H9 (cell line): Measurements from ENCODE around the gene PROCR. TPM values are rescaled to one million over a fixed set of nuclear protein-coding genes. Genes with fewer than 3 reads are reported as not detected.

Source experiments
- DNase-seq: peaks from one replicate; pipeline ENCODE4 v3.0.0-alpha.2; 2017
- H2AFZ ChIP-seq: one replicate; pipeline ENCODE4 v1.6.1; 2013; ENCODE audit warnings: mild to moderate bottlenecking, low read length, control low read depth, moderate library complexity
- H2AK5ac ChIP-seq: 2 replicates; pipeline ENCODE4 v1.6.1; 2013; ENCODE audit warnings: low read length, control low read depth, mixed read lengths; ENCODE audit not compliant: insufficient read length
- H2BK120ac ChIP-seq: one replicate; pipeline ENCODE4 v1.6.1; 2013; ENCODE audit warnings: low read depth, mild to moderate bottlenecking, low read length, control low read depth, inconsistent platforms; ENCODE audit not compliant: poor library complexity, severe bottlenecking
- H2BK12ac ChIP-seq: 2 replicates; pipeline ENCODE4 v1.6.1; 2013; ENCODE audit warnings: low read length, control low read depth, mixed read lengths, low read depth; ENCODE audit not compliant: insufficient read length
- H2BK15ac ChIP-seq: 2 replicates; pipeline ENCODE4 v1.6.1; 2013; ENCODE audit warnings: low read depth, low read length, control low read depth
- H2BK20ac ChIP-seq: one replicate; pipeline ENCODE4 v1.6.1; 2013; ENCODE audit warnings: low read depth, mild to moderate bottlenecking, low read length, control low read depth, inconsistent platforms; ENCODE audit not compliant: poor library complexity, severe bottlenecking
- H2BK5ac ChIP-seq: 2 replicates; pipeline ENCODE4 v1.6.1; 2013; ENCODE audit warnings: low read length, control low read depth, mixed read lengths; ENCODE audit not compliant: insufficient read length
- H3K14ac ChIP-seq: 2 replicates; pipeline ENCODE4 v1.6.1; 2013; ENCODE audit warnings: low read length, control low read depth; ENCODE audit not compliant: insufficient read depth
- H3K18ac ChIP-seq: 2 replicates; pipeline ENCODE4 v1.6.1; 2013; ENCODE audit warnings: low read depth, mild to moderate bottlenecking, mixed read lengths, low read length, control low read depth; ENCODE audit not compliant: insufficient read length
- H3K23ac ChIP-seq: 2 replicates; pipeline ENCODE4 v1.6.1; 2013; ENCODE audit warnings: low read length, control low read depth, mixed read lengths, low read depth; ENCODE audit not compliant: insufficient read length
- H3K23me2 ChIP-seq: 2 replicates; pipeline ENCODE4 v1.6.1; 2013; ENCODE audit warnings: low read depth, mild to moderate bottlenecking, mixed read lengths, low read length, control low read depth; ENCODE audit not compliant: insufficient read length, poor library complexity, severe bottlenecking
- H3K27ac ChIP-seq: 2 replicates; pipeline ENCODE4 v1.5.1; 2013; ENCODE audit warnings: low read length, control low read depth, mixed read lengths, low read depth; ENCODE audit not compliant: insufficient read length
- H3K27me3 ChIP-seq: 2 replicates; pipeline ENCODE4 v1.6.1; 2013; ENCODE audit warnings: low read length, control low read depth, inconsistent platforms; ENCODE audit not compliant: insufficient read depth
- H3K4ac ChIP-seq: 2 replicates; pipeline ENCODE4 v1.6.1; 2013; ENCODE audit warnings: low read depth, mild to moderate bottlenecking, control low read depth, inconsistent platforms, low read length, moderate library complexity
- H3K4me1 ChIP-seq: 2 replicates; pipeline ENCODE4 v1.6.1; 2013; ENCODE audit warnings: low read length, control low read depth, inconsistent platforms; ENCODE audit not compliant: insufficient read depth
- H3K4me2 ChIP-seq: 2 replicates; pipeline ENCODE4 v1.6.1; 2013; ENCODE audit warnings: low read length, control low read depth, mixed read lengths; ENCODE audit not compliant: insufficient read length, insufficient read depth
- H3K56ac ChIP-seq: 2 replicates; pipeline ENCODE4 v1.6.1; 2013; ENCODE audit warnings: low read depth, mild to moderate bottlenecking, mixed read lengths, low read length, control low read depth; ENCODE audit not compliant: insufficient read length
- H3K79me1 ChIP-seq: 2 replicates; pipeline ENCODE4 v1.6.1; 2013; ENCODE audit warnings: low read depth, mild to moderate bottlenecking, moderate library complexity, low read length, control low read depth, inconsistent platforms; ENCODE audit not compliant: insufficient read depth, poor library complexity, severe bottlenecking
- H3K79me2 ChIP-seq: 2 replicates; pipeline ENCODE4 v1.6.1; 2013; ENCODE audit warnings: low read length, control low read depth, inconsistent platforms; ENCODE audit not compliant: insufficient read depth
- H3K9ac ChIP-seq: 2 replicates; pipeline ENCODE4 v1.6.1; 2013; ENCODE audit warnings: low read length, control low read depth, mixed read lengths; ENCODE audit not compliant: insufficient read length; ENCODE audit errors: extremely low read depth
- H3K9me3 ChIP-seq: one replicate; pipeline ENCODE4 v1.6.1; 2013; ENCODE audit warnings: low read depth, low read length, inconsistent platforms; ENCODE audit not compliant: control insufficient read depth
- H3T11ph ChIP-seq: one replicate; pipeline ENCODE4 v1.6.1; 2013; ENCODE audit warnings: mild to moderate bottlenecking, low read length, control low read depth, inconsistent platforms
- H4K20me1 ChIP-seq: one replicate; pipeline ENCODE4 v1.6.1; 2013; ENCODE audit not compliant: control insufficient read depth, insufficient read length, insufficient read depth
- H4K5ac ChIP-seq: 2 replicates; pipeline ENCODE4 v1.6.1; 2013; ENCODE audit warnings: low read depth, mild to moderate bottlenecking, mixed read lengths, low read length, control low read depth; ENCODE audit not compliant: insufficient read length
- H4K8ac ChIP-seq: replicated peaks from 2 replicates; pipeline ENCODE4 v1.6.1; 2013; ENCODE audit warnings: low read length, control low read depth, mixed read lengths, low read depth; ENCODE audit not compliant: insufficient read length
- H4K91ac ChIP-seq: 2 replicates; pipeline ENCODE4 v1.6.1; 2013; ENCODE audit warnings: low read depth, mild to moderate bottlenecking, moderate library complexity, mixed read lengths, low read length, control low read depth; ENCODE audit not compliant: insufficient read length
- H3K27ac Mint-ChIP-seq, 3 experiments: 2 replicates in 2 of 3; 3 replicates in 1 of 3; pipeline ENCODE4 v1.8.0; 2020 to 2021; ENCODE audit warnings: mixed read lengths in 3 of 3, mild to moderate bottlenecking in 1 of 3, moderate library complexity in 1 of 3
- H3K27me3 Mint-ChIP-seq: 2 replicates; pipeline ENCODE4 v1.8.0; 2021; ENCODE audit warnings: low read depth, mild to moderate bottlenecking, moderate library complexity, mixed read lengths
- H3K36me3 Mint-ChIP-seq, 3 experiments: 2 replicates in 2 of 3; 3 replicates in 1 of 3; pipeline ENCODE4 v1.8.0; 2020 to 2021; ENCODE audit warnings: low read depth in 3 of 3, mixed read lengths in 3 of 3; ENCODE audit not compliant: insufficient read depth in 1 of 3
- H3K4me1 Mint-ChIP-seq, 2 experiments: 2 replicates each; pipeline ENCODE4 v1.8.0; 2020; ENCODE audit warnings: mixed read lengths in 2 of 2
- H3K4me3 Mint-ChIP-seq, 2 experiments: 2 replicates in 1 of 2; 3 replicates in 1 of 2; pipeline ENCODE4 v1.8.0; 2020 to 2021; ENCODE audit warnings: mild to moderate bottlenecking in 2 of 2, mixed read lengths in 2 of 2, moderate library complexity in 1 of 2
- H3K9me3 Mint-ChIP-seq, 2 experiments: 2 replicates in 1 of 2; 3 replicates in 1 of 2; pipeline ENCODE4 v1.8.0; 2020; ENCODE audit warnings: mild to moderate bottlenecking in 2 of 2, mixed read lengths in 2 of 2, moderate library complexity in 1 of 2
- WGBS: extraction: QIAGEN DNeasy Blood & Tissue Kit; methylation state at CpG from one replicate; pipeline ENCODE4 v1.1.7; 2013; ENCODE audit warnings: missing lambda C conversion rate, low lambda C conversion rate, mixed read lengths; ENCODE audit not compliant: insufficient read length; ENCODE audit errors: extremely low coverage; 5-methylcytosine and 5-hydroxymethylcytosine counted together
- total RNA-seq: library from RNA; stranded (reverse); gene quantifications from 2 replicates; pipeline ENCODE4 v1.2.1, GENCODE V29; 2021
- TF ChIP-seq, protein P1 (sequence below): fragments of 200-600 bp; sonication (generic); conservative IDR thresholded peaks from 3 replicates; pipeline ENCODE4 v1.8.0; 2021; ENCODE audit warnings: antibody characterized with exemption, mild to moderate bottlenecking

The PROCR gene
- total RNA-seq, 1 experiment from 2014 or later, result 6.4 TPM

DNA sequence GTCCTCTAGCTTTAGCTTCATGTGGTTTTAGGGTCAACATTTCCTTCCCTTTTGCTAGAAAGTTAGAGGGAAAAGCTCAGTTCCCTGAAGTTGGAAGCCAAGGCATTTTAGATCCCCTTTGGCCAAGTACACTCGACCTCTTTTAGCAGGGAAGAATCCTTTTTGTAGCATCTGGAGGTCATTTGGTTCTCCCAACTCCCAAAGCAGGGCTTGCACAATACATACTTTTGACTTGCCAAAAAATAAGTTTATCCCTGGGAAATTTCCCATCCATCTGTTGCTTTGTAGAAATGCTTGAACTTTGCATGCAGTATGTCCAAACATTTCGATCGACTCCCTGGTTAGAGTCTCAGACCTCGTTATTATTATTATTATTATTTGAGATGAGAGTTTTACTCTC lies 20.1 kb upstream of the PROCR start:
- no peak overlapping the region for H2BK5ac ChIP-seq
- Mint-ChIP-seq H3K9me3 (peaks cover 5 to 6% of the 10 kb centered on the region in 2 experiments; a peak in 4 of 5 replicates), H3K4me1 (peaks cover 8 to 15% of the 10 kb centered on the region in 2 experiments), H3K27me3 (peaks cover 2% of the 10 kb centered on the region), H3K36me3 (peaks cover 0 to 4% (median 3%) of the 10 kb centered on the region in 3 experiments; a peak in 2 of 7 replicates), H3K4me3 (no peak overlapping the region), H3K27ac (no peak overlapping the region)
- no peak overlapping the region for H3K14ac ChIP-seq
- H2BK15ac ChIP-seq, result no peak overlapping the region
- H2BK20ac ChIP-seq, result no peak overlapping the region
- H2AFZ ChIP-seq, result no peak overlapping the region
- no CpG with 5 or more reads among the region's 4 CpGs for WGBS
- H3K79me1 ChIP-seq, result no peaks in the 10 kb centered on the region
- no peak overlapping the region for H3K27ac ChIP-seq
- no peak overlapping the region for H2BK120ac ChIP-seq
- H3K23me2 ChIP-seq, result no peaks in the 10 kb centered on the region
- no peak overlapping the region for H3K4ac ChIP-seq
- H3K4me1 ChIP-seq, result no peaks in the 10 kb centered on the region
- no peak overlapping the region for H3T11ph ChIP-seq
- no peak for DNase-seq
- H4K8ac ChIP-seq, result no peak overlapping the region
- H4K20me1 ChIP-seq, result no peaks in the 10 kb centered on the region
- H4K5ac ChIP-seq, result no peak overlapping the region
- no peak overlapping the region for H2AK5ac ChIP-seq
- no peak overlapping the region for H3K18ac ChIP-seq
- H3K4me2 ChIP-seq, result no peak overlapping the region
- H3K9me3 ChIP-seq, result peaks cover 4% of the 10 kb centered on the region
- TF ChIP-seq, protein P1, sequence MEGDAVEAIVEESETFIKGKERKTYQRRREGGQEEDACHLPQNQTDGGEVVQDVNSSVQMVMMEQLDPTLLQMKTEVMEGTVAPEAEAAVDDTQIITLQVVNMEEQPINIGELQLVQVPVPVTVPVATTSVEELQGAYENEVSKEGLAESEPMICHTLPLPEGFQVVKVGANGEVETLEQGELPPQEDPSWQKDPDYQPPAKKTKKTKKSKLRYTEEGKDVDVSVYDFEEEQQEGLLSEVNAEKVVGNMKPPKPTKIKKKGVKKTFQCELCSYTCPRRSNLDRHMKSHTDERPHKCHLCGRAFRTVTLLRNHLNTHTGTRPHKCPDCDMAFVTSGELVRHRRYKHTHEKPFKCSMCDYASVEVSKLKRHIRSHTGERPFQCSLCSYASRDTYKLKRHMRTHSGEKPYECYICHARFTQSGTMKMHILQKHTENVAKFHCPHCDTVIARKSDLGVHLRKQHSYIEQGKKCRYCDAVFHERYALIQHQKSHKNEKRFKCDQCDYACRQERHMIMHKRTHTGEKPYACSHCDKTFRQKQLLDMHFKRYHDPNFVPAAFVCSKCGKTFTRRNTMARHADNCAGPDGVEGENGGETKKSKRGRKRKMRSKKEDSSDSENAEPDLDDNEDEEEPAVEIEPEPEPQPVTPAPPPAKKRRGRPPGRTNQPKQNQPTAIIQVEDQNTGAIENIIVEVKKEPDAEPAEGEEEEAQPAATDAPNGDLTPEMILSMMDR, result no peak
- no peak overlapping the region for H2BK12ac ChIP-seq
- H3K27me3 ChIP-seq, result no peaks in the 10 kb centered on the region
- no peak overlapping the region for H3K56ac ChIP-seq
- no peaks in the 10 kb centered on the region for H3K79me2 ChIP-seq
- no peak overlapping the region for H3K9ac ChIP-seq
- no peak overlapping the region for H3K23ac ChIP-seq
- no peak overlapping the region for H4K91ac ChIP-seq
